ENCODE measurements around the gene RPL6. TPM values are rescaled to one million over a fixed set of nuclear protein-coding genes. Genes with fewer than 3 reads are reported as not detected.
"Not testable (repeated sequence)": the region's sequence is repeated elsewhere in the genome, so short reads cannot be mapped to it uniquely, and the experiment has no call there.

The RPL6 gene
- total RNA-seq = 1,000 to 10,000 TPM; 1,833 TPM

GRCh38 chr12:112409064-112409905 lies at the start of gene RPL6:
TSS of gene RPL6 (minus strand) at chr12:112409605. CDS start at chr12:112408656, 949 bp downstream.
- Mint-ChIP-seq H3K27ac (peak within 1 kb of the TSS; percentile 100), H3K4me3 (peak within 1 kb of the TSS; percentile 100), H3K27me3 (no peaks in the 10 kb centered on the region), H3K9me3 (no peaks in the 10 kb centered on the region), H3K36me3 (peaks cover 53% of the 10 kb centered on the region), H3K4me1 (ENCODE audit: low read depth) (peaks cover 37% of the 10 kb centered on the region)
- ChIA-PET CTCF (interaction anchor here (0.6 kb wide), 1 partner anchor 22 kb away, joined by 3 read pairs; no protein-coding TSS in a partner anchor), POLR2A (no interaction called here)
- peak; percentile 86 for DNase-seq
- intact Hi-C loops (cut with micrococcal nuclease) = loop anchor here (1.0 to 5.0 kb wide), 6 partner anchors 9 to 462 kb away; partner anchors contain the start of genes ERP29, HECTD4, PTPN11 and TMEM116

GRCh38 chr12:112458751-112459150 lies 49.3 kb upstream of the RPL6 start:
- Mint-ChIP-seq H3K27me3 (no peaks in the 10 kb centered on the region), H3K9me3 (no peaks in the 10 kb centered on the region), H3K27ac (no peak overlapping the region), H3K4me3 (no peak overlapping the region), H3K4me1 (ENCODE audit: low read depth) (peaks cover 10% of the 10 kb centered on the region), H3K36me3 (peaks cover 47% of the 10 kb centered on the region)
- ChIA-PET POLR2A (no interaction called here), CTCF (no interaction called here)
- intact Hi-C loops (cut with micrococcal nuclease) = no loop called here
- no peak for DNase-seq

GRCh38 chr12:112458330-112458729 lies 48.9 kb upstream of the RPL6 start:
- CTCF ChIA-PET = no interaction called here
- Mint-ChIP-seq H3K4me3 (no peak overlapping the region), H3K27me3 (no peaks in the 10 kb centered on the region), H3K27ac (no peak overlapping the region), H3K9me3 (no peaks in the 10 kb centered on the region), H3K36me3 (peaks cover 47% of the 10 kb centered on the region), H3K4me1 (ENCODE audit: low read depth) (peaks cover 5% of the 10 kb centered on the region)
- no peak for DNase-seq
- intact Hi-C loops (cut with micrococcal nuclease) = no loop called here
- POLR2A ChIA-PET = no interaction called here

- DNase-seq; CTCF ChIA-PET; H3K27ac Mint-ChIP-seq; H3K9me3 Mint-ChIP-seq; H3K4me1 Mint-ChIP-seq (ENCODE audit: low read depth); H3K4me3 Mint-ChIP-seq; intact Hi-C loops (cut with micrococcal nuclease); H3K27me3 Mint-ChIP-seq; POLR2A ChIA-PET: not testable (repeated sequence)
- peaks cover 52% of the 10 kb centered on the region for H3K36me3 Mint-ChIP-seq
Measured at GRCh38 chr12:112457142-112457541, 47.7 kb upstream of the RPL6 start.

GRCh38 chr12:112456029-112456428 lies 46.6 kb upstream of the RPL6 start:
- H3K9me3 Mint-ChIP-seq = no peaks in the 10 kb centered on the region
- ChIA-PET POLR2A (no interaction called here), CTCF (no interaction called here)
- H3K27me3 Mint-ChIP-seq = no peaks in the 10 kb centered on the region
- H3K4me1 Mint-ChIP-seq (ENCODE audit: low read depth) = peaks cover 3% of the 10 kb centered on the region
- intact Hi-C loops (cut with micrococcal nuclease) = no loop called here
- no peak overlapping the region for H3K27ac Mint-ChIP-seq
- DNase-seq = no peak
- no peak overlapping the region for H3K4me3 Mint-ChIP-seq
- H3K36me3 Mint-ChIP-seq = peaks cover 52% of the 10 kb centered on the region

- ChIA-PET CTCF (interaction anchor here (1.2 kb wide), 1 partner anchor 19 kb away, joined by 4 read pairs; no protein-coding TSS in a partner anchor), POLR2A (no interaction called here)
- peaks cover 12% of the 10 kb centered on the region for H3K4me1 Mint-ChIP-seq (ENCODE audit: low read depth)
- no peaks in the 10 kb centered on the region for H3K27me3 Mint-ChIP-seq
- H3K4me3 Mint-ChIP-seq = no peak overlapping the region
- intact Hi-C loops (cut with micrococcal nuclease) = no loop called here
- H3K36me3 Mint-ChIP-seq = peaks cover 36% of the 10 kb centered on the region
- no peaks in the 10 kb centered on the region for H3K9me3 Mint-ChIP-seq
- no peak overlapping the region for H3K27ac Mint-ChIP-seq
- no peak for DNase-seq
Measured at GRCh38 chr12:112450725-112451124, 41.3 kb upstream of the RPL6 start.

GRCh38 chr12:112448165-112448564 lies 38.8 kb upstream of the RPL6 start:
- CTCF ChIA-PET; H3K9me3 Mint-ChIP-seq; H3K4me3 Mint-ChIP-seq; DNase-seq; H3K27me3 Mint-ChIP-seq; intact Hi-C loops (cut with micrococcal nuclease); H3K27ac Mint-ChIP-seq; POLR2A ChIA-PET: not testable (repeated sequence)
- Mint-ChIP-seq H3K4me1 (ENCODE audit: low read depth) (peaks cover 12% of the 10 kb centered on the region), H3K36me3 (peaks cover 25% of the 10 kb centered on the region)

GRCh38 chr12:112447106-112447505 lies 37.7 kb upstream of the RPL6 start:
- intact Hi-C loops (cut with micrococcal nuclease) = no loop called here
- H3K27ac Mint-ChIP-seq = no peak overlapping the region
- H3K4me1 Mint-ChIP-seq (ENCODE audit: low read depth) = peaks cover 12% of the 10 kb centered on the region
- CTCF ChIA-PET = no interaction called here
- H3K9me3 Mint-ChIP-seq = no peaks in the 10 kb centered on the region
- no peak for DNase-seq
- no peak overlapping the region for H3K4me3 Mint-ChIP-seq
- H3K27me3 Mint-ChIP-seq = no peaks in the 10 kb centered on the region
- POLR2A ChIA-PET = no interaction called here
- H3K36me3 Mint-ChIP-seq = peaks cover 22% of the 10 kb centered on the region

GRCh38 chr12:112446008-112446725 lies 36.8 kb upstream of the RPL6 start:
- DNase-seq = no peak
- Mint-ChIP-seq H3K27ac (peak overlapping the region; percentile 73), H3K4me1 (ENCODE audit: low read depth) (peaks cover 12% of the 10 kb centered on the region), H3K4me3 (no peak overlapping the region), H3K36me3 (peaks cover 20% of the 10 kb centered on the region), H3K27me3 (no peaks in the 10 kb centered on the region), H3K9me3 (no peaks in the 10 kb centered on the region)
- ChIA-PET CTCF (no interaction called here), POLR2A (no interaction called here)
- intact Hi-C loops (cut with micrococcal nuclease) = no loop called here

- H3K27me3 Mint-ChIP-seq = no peaks in the 10 kb centered on the region
- H3K36me3 Mint-ChIP-seq = peaks cover 8% of the 10 kb centered on the region
- peaks cover 12% of the 10 kb centered on the region for H3K4me1 Mint-ChIP-seq (ENCODE audit: low read depth)
- intact Hi-C loops (cut with micrococcal nuclease) = no loop called here
- ChIA-PET CTCF (no interaction called here), POLR2A (no interaction called here)
- H3K27ac Mint-ChIP-seq = no peak overlapping the region
- H3K9me3 Mint-ChIP-seq = no peaks in the 10 kb centered on the region
- H3K4me3 Mint-ChIP-seq = no peak overlapping the region
- DNase-seq = no peak
Measured at GRCh38 chr12:112443916-112444315, 34.5 kb upstream of the RPL6 start.

- POLR2A ChIA-PET = not testable (repeated sequence)
Measured at GRCh38 chr12:112440653-112441052, 31.2 kb upstream of the RPL6 start.

GRCh38 chr12:112439769-112440168 lies 30.4 kb upstream of the RPL6 start:
- CTCF ChIA-PET = interaction anchor here (0.6 kb wide), 1 partner anchor 494 kb away, joined by 3 read pairs; no protein-coding TSS in a partner anchor
- Mint-ChIP-seq H3K27ac (no peak overlapping the region), H3K4me3 (no peak overlapping the region), H3K4me1 (ENCODE audit: low read depth) (peaks cover 13% of the 10 kb centered on the region), H3K36me3 (peaks cover 2% of the 10 kb centered on the region), H3K27me3 (no peaks in the 10 kb centered on the region), H3K9me3 (no peaks in the 10 kb centered on the region)
- intact Hi-C loops (cut with micrococcal nuclease) = no loop called here
- no peak for DNase-seq
- POLR2A ChIA-PET = no interaction called here

More at GRCh38 chr12:112440653-112441052, 31.2 kb upstream of the RPL6 start:
- intact Hi-C loops (cut with micrococcal nuclease); H3K27ac Mint-ChIP-seq; H3K27me3 Mint-ChIP-seq; H3K4me3 Mint-ChIP-seq; CTCF ChIA-PET; H3K4me1 Mint-ChIP-seq (ENCODE audit: low read depth); DNase-seq; H3K36me3 Mint-ChIP-seq; H3K9me3 Mint-ChIP-seq: not testable (repeated sequence)

All from activated CD4-positive, alpha-beta memory T cell treated with anti-CD3 and anti-CD28 coated beads for 36 hours (primary cell).